Activated CD4-positive, alpha-beta T cell treated with anti-CD3 and anti-CD28 coated beads for 36 hours (primary cell): ENCODE results near the gene UGT1A3. TPM values are rescaled to one million over a fixed set of nuclear protein-coding genes. Genes with fewer than 3 reads are reported as not detected.

Source experiments
- ATAC-seq: fragments of 200-7000 bp; cut with Tn5 transposase; one replicate; pipeline ENCODE4 v1.10.0; 2021; ENCODE audit warnings: mild to moderate bottlenecking, moderate library complexity
- CTCF ChIA-PET: fragments of 350-600 bp; sonication (Branson Sonifier 250); formaldehyde crosslinking; loops from one replicate; lab custom pipeline; 2021; ENCODE audit warnings: antibody characterized with exemption; lab: Charles Lee
- POLR2A ChIA-PET: fragments of 350-600 bp; sonication (Branson Sonifier 250); formaldehyde crosslinking; loops from one replicate; lab custom pipeline; 2021; ENCODE audit warnings: antibody characterized with exemption, inconsistent platforms; lab: Charles Lee
- DNase-seq: peaks from one replicate; pipeline ENCODE4 v3.0.0-alpha.2; 2020
- H3K27ac Mint-ChIP-seq: one replicate; pipeline ENCODE4 v1.8.0; 2021; ENCODE audit warnings: mixed read lengths
- H3K27me3 Mint-ChIP-seq: one replicate; pipeline ENCODE4 v1.8.0; 2021; ENCODE audit warnings: mixed read lengths
- H3K36me3 Mint-ChIP-seq: one replicate; pipeline ENCODE4 v1.8.0; 2021; ENCODE audit warnings: low read depth, mixed read lengths
- H3K4me1 Mint-ChIP-seq: one replicate; pipeline ENCODE4 v1.8.0; 2021; ENCODE audit warnings: mixed read lengths
- H3K4me3 Mint-ChIP-seq: one replicate; pipeline ENCODE4 v1.8.0; 2021; ENCODE audit warnings: mild to moderate bottlenecking, moderate library complexity, mixed read lengths
- H3K9me3 Mint-ChIP-seq: one replicate; pipeline ENCODE4 v1.8.0; 2021; ENCODE audit warnings: low read depth, mixed read lengths
- intact Hi-C, 2 experiments: fragments of 100-400 bp; cut with DNase I in 1 of 2; cut with micrococcal nuclease in 1 of 2; formaldehyde crosslinking; loops; one replicate each; pipeline versions ENCODE4 v1.14.2 to v1.15.1; 2022 to 2024; cut with DNase I, micrococcal nuclease
- total RNA-seq, 2 experiments: library from RNA; stranded (reverse); gene quantifications; one replicate each; pipeline ENCODE4 v1.2.3, GENCODE V29; 2021

UGT1A3 gene
- total RNA-seq, 2 experiments from 2014 or later, result not detected

- no peaks in the 10 kb centered on the region for H3K4me1 Mint-ChIP-seq
- ChIA-PET POLR2A (no interaction called here), CTCF (no interaction called here)
- no peak overlapping the region for H3K4me3 Mint-ChIP-seq
- DNase-seq, result no peak
- no peak for ATAC-seq
- no peak overlapping the region for H3K27ac Mint-ChIP-seq
- no peaks in the 10 kb centered on the region for H3K9me3 Mint-ChIP-seq
- no peaks in the 10 kb centered on the region for H3K36me3 Mint-ChIP-seq
- intact Hi-C loops, result no loop called here
- peaks cover 20% of the 10 kb centered on the region for H3K27me3 Mint-ChIP-seq
Observed at GRCh38 chr2:233764761-233765160, 35.9 kb downstream of the UGT1A3 start.

GRCh38 chr2:233766416-233766815, 37.6 kb downstream of the UGT1A3 start:
- H3K36me3 Mint-ChIP-seq, result no peaks in the 10 kb centered on the region
- no peak for ATAC-seq
- no peaks in the 10 kb centered on the region for H3K4me1 Mint-ChIP-seq
- H3K27me3 Mint-ChIP-seq, result peaks cover 20% of the 10 kb centered on the region
- ChIA-PET POLR2A (no interaction called here), CTCF (no interaction called here)
- intact Hi-C loops, result no loop called here
- no peak for DNase-seq
- no peak overlapping the region for H3K27ac Mint-ChIP-seq
- no peak overlapping the region for H3K4me3 Mint-ChIP-seq
- H3K9me3 Mint-ChIP-seq, result no peaks in the 10 kb centered on the region

GRCh38 chr2:233768076-233768475, 39.2 kb downstream of the UGT1A3 start:
- Mint-ChIP-seq H3K36me3 (no peaks in the 10 kb centered on the region), H3K4me1 (no peaks in the 10 kb centered on the region), H3K27me3 (peaks cover 20% of the 10 kb centered on the region), H3K27ac (no peak overlapping the region), H3K4me3 (no peak overlapping the region), H3K9me3 (no peaks in the 10 kb centered on the region)
- ChIA-PET CTCF (no interaction called here), POLR2A (no interaction called here)
- ATAC-seq (no peak), DNase-seq (no peak)
- intact Hi-C loops, result no loop called here

GRCh38 chr2:233769260-233769659, 40.4 kb downstream of the UGT1A3 start:
- H3K36me3 Mint-ChIP-seq, result no peaks in the 10 kb centered on the region
- intact Hi-C loops, result no loop called here
- CTCF ChIA-PET, result no interaction called here
- ATAC-seq (no peak), DNase-seq (no peak)
- no peak overlapping the region for H3K27ac Mint-ChIP-seq
- H3K4me1 Mint-ChIP-seq, result no peaks in the 10 kb centered on the region
- POLR2A ChIA-PET, result no interaction called here
- H3K4me3 Mint-ChIP-seq, result no peak overlapping the region
- H3K9me3 Mint-ChIP-seq, result no peaks in the 10 kb centered on the region
- H3K27me3 Mint-ChIP-seq, result peaks cover 14% of the 10 kb centered on the region

GRCh38 chr2:233772153-233772552, 43.3 kb downstream of the UGT1A3 start:
- intact Hi-C loops, result no loop called here
- ChIA-PET CTCF (no interaction called here), POLR2A (no interaction called here)
- Mint-ChIP-seq H3K27ac (no peak overlapping the region), H3K4me3 (no peak overlapping the region), H3K36me3 (no peaks in the 10 kb centered on the region), H3K9me3 (peaks cover 14% of the 10 kb centered on the region), H3K27me3 (peaks cover 8% of the 10 kb centered on the region), H3K4me1 (no peaks in the 10 kb centered on the region)
- ATAC-seq, result no peak
- no peak for DNase-seq

- Mint-ChIP-seq H3K4me1 (no peaks in the 10 kb centered on the region), H3K27ac (no peak overlapping the region), H3K27me3 (peaks cover 9% of the 10 kb centered on the region), H3K36me3 (no peaks in the 10 kb centered on the region), H3K4me3 (no peak overlapping the region), H3K9me3 (peaks cover 14% of the 10 kb centered on the region)
- intact Hi-C loops, result no loop called here
- ChIA-PET CTCF (no interaction called here), POLR2A (no interaction called here)
- ATAC-seq (no peak), DNase-seq (no peak)
Observed at GRCh38 chr2:233772583-233772982, 43.7 kb downstream of the UGT1A3 start.

- H3K4me1 Mint-ChIP-seq, result no peaks in the 10 kb centered on the region
- POLR2A ChIA-PET, result no interaction called here
- intact Hi-C loops, result no loop called here
- no peak for DNase-seq
- ATAC-seq, result no peak
- no peak overlapping the region for H3K27ac Mint-ChIP-seq
- no peaks in the 10 kb centered on the region for H3K36me3 Mint-ChIP-seq
- no peak overlapping the region for H3K4me3 Mint-ChIP-seq
- H3K9me3 Mint-ChIP-seq, result peaks cover 14% of the 10 kb centered on the region
- peaks cover 12% of the 10 kb centered on the region for H3K27me3 Mint-ChIP-seq
- CTCF ChIA-PET, result interaction anchor here (0.5 kb wide), 1 partner anchor 1293 kb away, joined by 3 read pairs; no protein-coding TSS in a partner anchor
Observed at GRCh38 chr2:233773854-233774253, 45.0 kb downstream of the UGT1A3 start.

- Mint-ChIP-seq H3K9me3 (peaks cover 14% of the 10 kb centered on the region), H3K27ac (no peak overlapping the region), H3K27me3 (peaks cover 9% of the 10 kb centered on the region), H3K36me3 (no peaks in the 10 kb centered on the region), H3K4me3 (no peak overlapping the region), H3K4me1 (no peaks in the 10 kb centered on the region)
- CTCF ChIA-PET, result interaction anchor here (0.6 kb wide), 1 partner anchor 1254 kb away, joined by 3 read pairs; no protein-coding TSS in a partner anchor
- no peak for DNase-seq
- no peak for ATAC-seq
- POLR2A ChIA-PET, result no interaction called here
- intact Hi-C loops, result no loop called here
Observed at GRCh38 chr2:233775414-233775813, 46.6 kb downstream of the UGT1A3 start.

GRCh38 chr2:233778030-233778429, 49.2 kb downstream of the UGT1A3 start, which contains the start of gene MROH2A:
Gene MROH2A (plus strand): TSS chr2:233778330. CDS start chr2:233779359, 1,029 bp downstream.
- Mint-ChIP-seq H3K36me3 (no peaks in the 10 kb centered on the region), H3K4me1 (no peaks in the 10 kb centered on the region), H3K4me3 (no peak within 1 kb of the TSS), H3K27me3 (peaks cover 16% of the 10 kb centered on the region), H3K9me3 (peaks cover 14% of the 10 kb centered on the region), H3K27ac (no peak within 1 kb of the TSS)
- ChIA-PET POLR2A (no interaction called here), CTCF (no interaction called here)
- DNase-seq (no peak), ATAC-seq (no peak)
- intact Hi-C loops, result no loop called here

- Mint-ChIP-seq H3K4me3 (no peak overlapping the region), H3K4me1 (no peaks in the 10 kb centered on the region), H3K27me3 (peaks cover 20% of the 10 kb centered on the region), H3K9me3 (peaks cover 14% of the 10 kb centered on the region), H3K36me3 (no peaks in the 10 kb centered on the region), H3K27ac (no peak overlapping the region)
- ChIA-PET CTCF (interaction anchor here (0.7 kb wide), 1 partner anchor 722 kb away, joined by 3 read pairs; no protein-coding TSS in a partner anchor), POLR2A (interaction anchor here (0.6 kb wide), 1 partner anchor 295 kb away, joined by 5 read pairs; no protein-coding TSS in a partner anchor)
- ATAC-seq (no peak), DNase-seq (no peak)
- intact Hi-C loops, result no loop called here
Observed at GRCh38 chr2:233779722-233780121, 50.9 kb downstream of the UGT1A3 start.

GRCh38 chr2:233780771-233781170, 51.9 kb downstream of the UGT1A3 start:
- H3K27me3 Mint-ChIP-seq, result peaks cover 18% of the 10 kb centered on the region
- DNase-seq (no peak), ATAC-seq (no peak)
- H3K4me1 Mint-ChIP-seq, result no peaks in the 10 kb centered on the region
- no peaks in the 10 kb centered on the region for H3K36me3 Mint-ChIP-seq
- POLR2A ChIA-PET, result no interaction called here
- H3K4me3 Mint-ChIP-seq, result no peak overlapping the region
- CTCF ChIA-PET, result no interaction called here
- H3K27ac Mint-ChIP-seq, result no peak overlapping the region
- peaks cover 9% of the 10 kb centered on the region for H3K9me3 Mint-ChIP-seq
- intact Hi-C loops, result no loop called here

GRCh38 chr2:233789554-233789953, 60.7 kb downstream of the UGT1A3 start:
- Mint-ChIP-seq H3K27ac (no peak overlapping the region), H3K27me3 (peaks cover 6% of the 10 kb centered on the region), H3K4me1 (no peaks in the 10 kb centered on the region), H3K4me3 (no peak overlapping the region), H3K9me3 (peaks cover 5% of the 10 kb centered on the region), H3K36me3 (no peaks in the 10 kb centered on the region)
- ATAC-seq (no peak), DNase-seq (no peak)
- POLR2A ChIA-PET, result no interaction called here
- CTCF ChIA-PET, result no interaction called here
- intact Hi-C loops, result no loop called here
